Measurements from ENCODE around the gene NEUROD4. TPM values are rescaled to one million over a fixed set of nuclear protein-coding genes. Genes with fewer than 3 reads are reported as not detected.

NEUROD4 gene
- total RNA-seq, 1 experiment from 2014 or later: not detected

DNA sequence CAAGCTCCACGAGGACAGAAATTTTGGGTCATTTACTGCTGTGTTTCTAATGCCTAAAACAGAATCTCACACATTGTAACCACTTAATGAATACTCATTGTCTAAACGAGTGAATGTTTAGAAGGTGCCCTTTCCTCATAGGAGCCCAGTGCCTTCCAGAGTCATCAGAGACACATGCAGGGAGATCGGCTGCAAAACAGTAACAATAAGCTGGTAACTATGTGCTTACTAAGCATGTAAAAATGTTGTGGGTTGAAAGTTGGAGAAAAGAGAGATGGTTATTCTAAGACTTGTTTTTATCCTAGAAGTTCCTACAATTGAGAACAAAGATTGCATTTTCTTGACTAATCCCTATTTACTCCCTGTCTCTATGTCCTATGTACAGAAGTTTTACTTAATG lies 42.6 kb upstream of the NEUROD4 start:
- H3K4me1 ChIP-seq (replicated peaks; ENCODE audit: insufficient read depth): no peaks in the 10 kb centered on the region
- intact Hi-C loops (cut with micrococcal nuclease; ENCODE audit: unreplicated experiment): no loop called here
- no peaks in the 10 kb centered on the region for H3K9me2 ChIP-seq (ENCODE audit: insufficient read depth)
- BruUV-seq (replicated peaks): no TSS peak
- H3F3A ChIP-seq (ENCODE audit: insufficient read depth, low read depth): no peaks in the 10 kb centered on the region
- H2AFZ ChIP-seq: no peak overlapping the region
- peaks cover 85% of the 10 kb centered on the region for H3K27me3 ChIP-seq (ENCODE audit: insufficient read depth, low read depth)
- H3K27ac ChIP-seq: no peak overlapping the region
- no peak for DNase-seq
- ChIA-PET POLR2A (ENCODE audit: unreplicated experiment) (no interaction called here), CTCF (interaction anchor here (0.7 kb wide), 1 partner anchor 602 kb away, joined by 6 read pairs; no protein-coding TSS in a partner anchor)
- no peaks in the 10 kb centered on the region for H3K9me3 ChIP-seq (ENCODE audit: insufficient read depth, low read depth)
- no peaks in the 10 kb centered on the region for H3K79me2 ChIP-seq (ENCODE audit: low read depth)
- no peak overlapping the region for H3K4me2 ChIP-seq
- TF ChIP-seq EZH2 (IDR thresholded peaks at IDR 0.05; ENCODE audit: low read depth): no peak
- TF ChIP-seq, protein P1, sequence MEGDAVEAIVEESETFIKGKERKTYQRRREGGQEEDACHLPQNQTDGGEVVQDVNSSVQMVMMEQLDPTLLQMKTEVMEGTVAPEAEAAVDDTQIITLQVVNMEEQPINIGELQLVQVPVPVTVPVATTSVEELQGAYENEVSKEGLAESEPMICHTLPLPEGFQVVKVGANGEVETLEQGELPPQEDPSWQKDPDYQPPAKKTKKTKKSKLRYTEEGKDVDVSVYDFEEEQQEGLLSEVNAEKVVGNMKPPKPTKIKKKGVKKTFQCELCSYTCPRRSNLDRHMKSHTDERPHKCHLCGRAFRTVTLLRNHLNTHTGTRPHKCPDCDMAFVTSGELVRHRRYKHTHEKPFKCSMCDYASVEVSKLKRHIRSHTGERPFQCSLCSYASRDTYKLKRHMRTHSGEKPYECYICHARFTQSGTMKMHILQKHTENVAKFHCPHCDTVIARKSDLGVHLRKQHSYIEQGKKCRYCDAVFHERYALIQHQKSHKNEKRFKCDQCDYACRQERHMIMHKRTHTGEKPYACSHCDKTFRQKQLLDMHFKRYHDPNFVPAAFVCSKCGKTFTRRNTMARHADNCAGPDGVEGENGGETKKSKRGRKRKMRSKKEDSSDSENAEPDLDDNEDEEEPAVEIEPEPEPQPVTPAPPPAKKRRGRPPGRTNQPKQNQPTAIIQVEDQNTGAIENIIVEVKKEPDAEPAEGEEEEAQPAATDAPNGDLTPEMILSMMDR (conservative IDR thresholded peaks at IDR 0.05): no peak
- H3K36me3 ChIP-seq (ENCODE audit: low read depth): no peaks in the 10 kb centered on the region
- H4K20me1 ChIP-seq (ENCODE audit: insufficient read depth): no peaks in the 10 kb centered on the region
- no peak overlapping the region for H3K4me3 ChIP-seq

DNA sequence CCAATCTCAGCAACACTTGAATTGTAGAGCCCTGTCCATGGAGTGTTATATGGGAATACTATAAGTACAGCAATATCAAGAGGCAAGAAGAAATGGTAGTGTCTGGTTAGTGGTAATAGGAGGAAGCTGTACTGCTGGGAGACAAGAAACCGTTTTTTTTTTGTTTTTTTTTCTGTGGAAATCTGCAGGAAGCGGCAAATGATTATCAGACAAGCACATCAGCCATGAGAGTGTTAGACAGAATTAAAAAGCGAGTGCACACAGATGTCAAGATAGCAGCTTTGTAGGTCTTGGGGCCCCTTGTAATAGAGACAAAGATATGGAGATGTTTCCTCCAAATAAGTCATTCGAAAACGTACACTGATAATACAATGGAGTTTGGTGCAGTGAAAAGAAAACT lies 41.9 kb upstream of the NEUROD4 start:
- Histone ChIP-seq H3K36me3 (ENCODE audit: low read depth) (no peaks in the 10 kb centered on the region), H3K9me2 (ENCODE audit: insufficient read depth) (no peaks in the 10 kb centered on the region), H3K4me1 (replicated peaks; ENCODE audit: insufficient read depth) (no peaks in the 10 kb centered on the region), H3K79me2 (ENCODE audit: low read depth) (no peaks in the 10 kb centered on the region), H3K4me3 (no peak overlapping the region), H3K27ac (no peak overlapping the region), H3K4me2 (no peak overlapping the region), H4K20me1 (ENCODE audit: insufficient read depth) (no peaks in the 10 kb centered on the region), H3K9me3 (ENCODE audit: insufficient read depth, low read depth) (no peaks in the 10 kb centered on the region), H3F3A (ENCODE audit: insufficient read depth, low read depth) (no peaks in the 10 kb centered on the region), H3K27me3 (ENCODE audit: insufficient read depth, low read depth) (peaks cover 84% of the 10 kb centered on the region), H2AFZ (no peak overlapping the region)
- CTCF ChIA-PET: interaction anchor here (0.7 kb wide), 1 partner anchor 603 kb away, joined by 6 read pairs; no protein-coding TSS in a partner anchor
- no peak for TF ChIP-seq EZH2 (IDR thresholded peaks at IDR 0.05; ENCODE audit: low read depth)
- TF ChIP-seq, protein P1 (conservative IDR thresholded peaks at IDR 0.05): no peak
- BruUV-seq (replicated peaks): no TSS peak
- intact Hi-C loops (cut with micrococcal nuclease; ENCODE audit: unreplicated experiment): no loop called here
- POLR2A ChIA-PET (ENCODE audit: unreplicated experiment): no interaction called here
- DNase-seq: no peak

DNA sequence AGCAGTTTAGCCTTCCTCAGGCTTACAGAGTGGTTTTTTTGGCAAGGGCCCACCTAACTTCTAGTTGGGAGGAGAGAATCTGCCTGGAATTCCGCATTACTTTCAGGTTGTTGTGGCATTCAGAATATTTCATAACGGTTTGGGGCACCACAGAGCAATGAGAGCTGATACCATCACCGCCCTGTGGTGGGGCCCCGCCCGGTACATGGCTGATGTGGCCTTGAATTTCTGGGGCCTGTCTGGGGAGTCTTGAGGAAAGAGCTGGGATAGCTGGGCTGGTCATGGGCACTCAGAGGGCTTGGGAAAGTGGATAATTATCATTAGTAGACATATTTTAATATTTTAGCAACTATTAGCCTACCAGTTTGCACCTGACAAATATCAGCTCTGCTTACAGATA lies 39.4 kb upstream of the NEUROD4 start:
- ChIA-PET CTCF (no interaction called here), POLR2A (ENCODE audit: unreplicated experiment) (no interaction called here)
- no peak for DNase-seq
- TF ChIP-seq EZH2 (IDR thresholded peaks at IDR 0.05; ENCODE audit: low read depth): no peak
- TF ChIP-seq, protein P1 (conservative IDR thresholded peaks at IDR 0.05): no peak
- intact Hi-C loops (cut with micrococcal nuclease; ENCODE audit: unreplicated experiment): no loop called here
- no TSS peak for BruUV-seq (replicated peaks)
- peaks cover 82% of the 10 kb centered on the region for H3K27me3 ChIP-seq (ENCODE audit: insufficient read depth, low read depth)
- no peak overlapping the region for H3K4me2 ChIP-seq
- no peaks in the 10 kb centered on the region for H3K9me3 ChIP-seq (ENCODE audit: insufficient read depth, low read depth)
- no peaks in the 10 kb centered on the region for H3K4me1 ChIP-seq (replicated peaks; ENCODE audit: insufficient read depth)
- no peaks in the 10 kb centered on the region for H3K79me2 ChIP-seq (ENCODE audit: low read depth)
- no peak overlapping the region for H3K27ac ChIP-seq
- no peak overlapping the region for H2AFZ ChIP-seq
- no peak overlapping the region for H3K4me3 ChIP-seq
- no peaks in the 10 kb centered on the region for H3K9me2 ChIP-seq (ENCODE audit: insufficient read depth)
- H4K20me1 ChIP-seq (ENCODE audit: insufficient read depth): no peaks in the 10 kb centered on the region
- no peaks in the 10 kb centered on the region for H3F3A ChIP-seq (ENCODE audit: insufficient read depth, low read depth)
- no peaks in the 10 kb centered on the region for H3K36me3 ChIP-seq (ENCODE audit: low read depth)
